Superior temporal gyrus (tissue), 1 donor: ENCODE results near the gene CYP4A11.
"Not testable (repeated sequence)": the region's sequence is repeated elsewhere in the genome, so short reads cannot be mapped to it uniquely, and the experiment has no call there.

Experiments used
- DNase-seq: peaks from one replicate; pipeline ENCODE4 v3.0.0-alpha.2; 2016; ENCODE audit errors: extremely low spot score

The CYP4A11 gene

GRCh38 chr1:46910790-46911189 is 30.5 kb downstream of the CYP4A11 start:
- no peak for DNase-seq

GRCh38 chr1:46903481-46903880 is 37.8 kb downstream of the CYP4A11 start:
- DNase-seq, result no peak

GRCh38 chr1:46900401-46900800 is 40.9 kb downstream of the CYP4A11 start:
- no peak for DNase-seq

GRCh38 chr1:46881656-46882055 is 59.6 kb downstream of the CYP4A11 start:
- not testable (repeated sequence) for DNase-seq
